Measurements from ENCODE around the gene SNX7. TPM values are rescaled to one million over a fixed set of nuclear protein-coding genes. Genes with fewer than 3 reads are reported as not detected.

Gene SNX7
- total and polyA plus RNA-seq, 8 donors, result 11.1 to 38.9 (median 24.5) TPM

GRCh38 chr1:98702976-98703375 lies 41.5 kb downstream of the SNX7 start:
- WGBS, 5 donors, result 88 to 97% (median 90%) methylated on average over 1 of the region's 1 CpG
- Histone ChIP-seq H3K36me3 (peaks cover 0 to 20% (median 13%) of the 10 kb centered on the region in 4 donors), H3K27me3 (no peaks in the 10 kb centered on the region), H3K9me3 (no peaks in the 10 kb centered on the region), H3K4me3 (no peak overlapping the region), H3K27ac (no peak overlapping the region), H3K4me1 (no peaks in the 10 kb centered on the region)
- no peak for TF ChIP-seq POLR2AphosphoS5 (IDR thresholded peaks at IDR 0.05)
- no peak for TF ChIP-seq EP300 (IDR thresholded peaks at IDR 0.05)
- TF ChIP-seq POLR2A (IDR thresholded peaks at IDR 0.05), result no peak
- TF ChIP-seq CTCF (IDR thresholded peaks at IDR 0.05), result no peak
- DNase-seq, result no peak
- intact Hi-C loops (cut with DNase I; ENCODE audit: low total_unique reads), result no loop called here

DNA sequence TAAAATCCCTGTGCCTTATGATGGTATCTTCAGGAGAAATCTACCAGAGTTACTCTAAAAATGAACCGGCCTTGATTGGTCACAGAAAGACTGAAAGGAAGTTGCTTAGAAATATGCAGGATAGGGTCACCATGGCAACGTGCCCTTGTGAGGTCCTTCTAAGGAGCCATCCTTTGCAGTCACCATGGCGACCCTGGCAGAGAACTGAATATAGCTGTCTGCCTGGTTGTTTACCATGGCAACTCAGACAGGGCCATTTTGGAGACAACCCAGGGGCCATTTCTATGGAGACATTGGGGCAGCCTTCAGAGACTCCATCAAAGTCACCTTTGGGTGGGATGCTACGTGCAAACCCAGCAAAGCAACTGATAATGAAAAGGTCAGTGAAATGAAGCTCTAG lies 43.0 kb downstream of the SNX7 start:
- 83 to 90% (median 89%) methylated on average over 4 of the region's 4 CpGs for WGBS, 5 donors
- H3K4me3 ChIP-seq, result no peak overlapping the region
- no peak overlapping the region for H3K27ac ChIP-seq
- peak in 1 of 2 donors; percentile 17 for DNase-seq
- peaks cover 0 to 25% (median 8%) of the 10 kb centered on the region in 4 donors for H3K36me3 ChIP-seq
- no peaks in the 10 kb centered on the region for H3K27me3 ChIP-seq
- H3K4me1 ChIP-seq, result no peaks in the 10 kb centered on the region
- H3K9me3 ChIP-seq, result no peaks in the 10 kb centered on the region
- intact Hi-C loops (cut with DNase I; ENCODE audit: low total_unique reads), result no loop called here
- TF ChIP-seq CTCF (IDR thresholded peaks at IDR 0.05) (no peak), EP300 (IDR thresholded peaks at IDR 0.05) (no peak), POLR2AphosphoS5 (IDR thresholded peaks at IDR 0.05) (no peak), POLR2A (IDR thresholded peaks at IDR 0.05) (no peak)

DNA sequence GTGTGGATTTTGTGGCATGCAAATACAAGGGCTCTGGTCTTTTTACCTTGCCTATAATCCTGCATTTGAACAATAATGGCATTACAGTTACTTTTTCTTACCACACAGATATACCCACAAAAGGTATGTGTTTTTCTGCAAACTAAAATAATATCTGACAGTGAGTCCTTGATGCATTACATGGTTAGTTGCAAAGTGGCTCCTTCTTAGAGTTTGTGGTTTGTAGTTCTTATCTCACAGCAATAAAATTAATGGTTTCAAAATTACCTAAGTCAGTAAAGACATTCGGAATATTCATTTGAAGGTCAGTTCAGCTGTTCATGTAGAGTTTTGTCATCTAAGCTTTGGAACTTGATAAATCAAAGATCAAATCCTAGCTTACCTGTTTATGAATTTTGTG lies 43.5 kb downstream of the SNX7 start:
- H3K27me3 ChIP-seq, result no peaks in the 10 kb centered on the region
- DNase-seq, result no peak
- no peaks in the 10 kb centered on the region for H3K4me1 ChIP-seq
- intact Hi-C loops (cut with DNase I; ENCODE audit: low total_unique reads), result no loop called here
- H3K27ac ChIP-seq, result no peak overlapping the region
- no peaks in the 10 kb centered on the region for H3K9me3 ChIP-seq
- H3K36me3 ChIP-seq, result peaks cover 0 to 25% (median 8%) of the 10 kb centered on the region in 4 donors
- 76 to 94% (median 91%) methylated on average over 1 of the region's 1 CpG for WGBS, 5 donors
- no peak overlapping the region for H3K4me3 ChIP-seq
- no peak for TF ChIP-seq POLR2A (IDR thresholded peaks at IDR 0.05)
- no peak for TF ChIP-seq EP300 (IDR thresholded peaks at IDR 0.05)
- TF ChIP-seq CTCF (IDR thresholded peaks at IDR 0.05), result no peak
- no peak for TF ChIP-seq POLR2AphosphoS5 (IDR thresholded peaks at IDR 0.05)

- Histone ChIP-seq H3K9me3 (no peaks in the 10 kb centered on the region), H3K27ac (no peak overlapping the region), H3K4me1 (no peaks in the 10 kb centered on the region), H3K4me3 (no peak overlapping the region), H3K36me3 (peaks cover 0 to 25% (median 10%) of the 10 kb centered on the region in 4 donors), H3K27me3 (no peaks in the 10 kb centered on the region)
- intact Hi-C loops (cut with DNase I; ENCODE audit: low total_unique reads), result no loop called here
- WGBS, 5 donors, result 70 to 92% (median 84%) methylated on average over 2 of the region's 2 CpGs
- no peak for DNase-seq
- TF ChIP-seq CTCF (IDR thresholded peaks at IDR 0.05) (no peak), POLR2A (IDR thresholded peaks at IDR 0.05) (no peak), POLR2AphosphoS5 (IDR thresholded peaks at IDR 0.05) (no peak), EP300 (IDR thresholded peaks at IDR 0.05) (no peak)
These were observed 44.1 kb downstream of the SNX7 start for GRCh38 chr1:98705591-98705990.

Measured in stomach (tissue), 9 donors.